CD4-positive, alpha-beta T cell treated with Interleukin-12 subunit alpha and Interleukin-12 subunit beta, for 1 hour (primary cell): ENCODE results near the gene JPH4.
A peak's percentile ranks its signal among the peaks of the same experiment; 100 is the strongest.

Experiments
- DNase-seq: peaks from one replicate; pipeline ENCODE4 v3.0.0-alpha.2; 2020

JPH4 gene

GRCh38 chr14:23561873-23562821, 16.4 kb downstream of the JPH4 start:
- no peak for DNase-seq

- no peak for DNase-seq
These were observed 17.3 kb downstream of the JPH4 start for GRCh38 chr14:23561259-23561658.

- no peak for DNase-seq
These were observed 18.6 kb downstream of the JPH4 start for GRCh38 chr14:23559926-23560520.

DNA sequence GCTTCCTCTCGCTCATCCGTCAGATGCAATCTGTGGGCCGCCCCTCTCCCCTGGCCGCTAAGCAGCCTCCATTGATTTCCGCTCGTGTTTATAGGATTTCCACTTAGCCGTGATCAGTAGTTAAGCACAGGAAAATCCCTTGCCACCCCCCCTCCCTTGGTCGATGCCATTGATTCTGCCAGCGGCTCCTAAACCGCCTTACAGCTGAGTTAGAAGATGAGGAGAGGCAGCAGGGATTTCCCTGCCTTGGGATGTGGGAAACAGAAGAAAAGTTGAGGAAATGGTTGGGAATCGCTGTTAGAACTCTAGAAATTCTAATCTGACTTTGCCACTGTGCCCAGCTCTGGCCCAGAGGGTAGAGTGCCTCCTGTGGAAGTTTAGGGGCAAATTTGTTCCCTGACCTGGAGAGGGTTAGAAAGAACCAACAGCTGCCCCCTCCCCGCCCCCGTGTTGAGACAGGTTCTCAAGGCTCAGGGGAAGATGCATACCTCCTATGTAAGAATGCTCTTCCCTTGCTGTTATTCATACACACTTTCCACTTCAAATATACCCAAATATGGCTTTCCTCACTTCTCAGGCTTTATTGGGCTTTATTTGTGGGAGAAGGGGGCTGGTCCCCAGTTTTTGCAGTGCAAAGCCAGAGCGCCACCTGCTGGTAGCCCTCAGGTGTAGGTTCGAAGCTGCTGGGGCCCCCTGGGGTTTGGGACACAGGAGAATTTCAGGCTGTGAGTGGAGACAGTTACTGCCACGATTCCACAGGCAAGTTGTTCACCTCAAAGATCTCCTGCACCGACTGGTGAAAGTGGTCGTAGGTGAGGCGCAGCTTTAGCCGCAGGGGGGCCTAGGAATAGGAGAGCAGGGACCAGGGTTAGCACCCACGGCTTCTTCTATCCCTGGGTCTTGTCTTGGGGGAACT, 19.3 kb downstream of the JPH4 start:
- DNase-seq = peak; percentile 70

DNA sequence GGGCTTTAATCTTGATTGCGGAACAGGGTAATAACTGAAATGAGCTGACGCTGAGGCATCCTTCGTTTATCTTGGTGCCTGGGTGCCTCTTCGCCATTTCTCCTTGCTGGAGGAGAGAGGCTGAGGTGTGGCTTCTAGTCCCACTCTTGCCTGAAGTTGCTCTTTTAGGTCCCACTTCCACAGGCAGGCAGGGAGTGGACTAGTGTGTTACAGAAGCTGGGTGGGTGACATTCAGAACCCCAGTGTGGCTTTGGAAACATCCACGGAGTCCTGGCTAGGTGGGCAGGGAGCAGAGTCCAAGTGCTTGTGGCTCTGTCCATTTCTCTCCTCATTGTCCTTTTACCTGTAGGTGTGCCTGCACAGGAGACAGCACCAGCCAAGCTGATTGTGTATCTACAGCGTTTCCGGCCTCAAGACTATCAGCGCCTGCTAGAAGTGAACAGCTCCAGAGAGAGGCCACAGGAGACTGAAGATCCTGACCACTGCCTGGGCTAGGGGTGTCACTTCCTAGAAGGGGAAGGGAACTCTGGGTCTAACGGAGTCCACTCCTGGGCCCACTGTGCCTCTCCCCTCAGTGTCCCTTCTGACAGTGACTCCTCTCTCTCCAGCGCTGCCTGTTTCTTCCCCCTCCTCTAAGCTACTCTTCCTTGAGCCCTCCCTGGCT, 20.1 kb downstream of the JPH4 start:
- DNase-seq = no peak

GRCh38 chr14:23557946-23558345, 20.6 kb downstream of the JPH4 start:
- DNase-seq = no peak

DNA sequence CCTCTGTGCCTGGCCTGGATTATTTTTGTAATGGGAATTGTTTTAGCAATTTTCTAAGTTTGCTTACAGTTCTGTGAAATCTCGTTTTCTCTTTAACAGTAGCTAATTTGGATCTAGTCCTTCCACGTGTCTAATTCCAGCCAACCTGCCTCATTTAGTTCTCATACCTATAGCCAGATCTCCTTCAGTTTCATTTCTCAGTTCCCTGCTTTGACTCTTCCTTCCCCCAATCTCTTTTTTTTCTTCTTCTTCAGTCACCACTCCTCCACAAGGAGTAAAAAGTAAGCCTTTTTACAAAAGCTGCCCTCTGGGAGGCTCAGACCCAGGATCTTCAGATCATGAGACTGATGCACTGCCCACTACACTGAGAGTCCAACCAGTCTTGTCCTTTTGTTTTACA, 21.1 kb downstream of the JPH4 start:
- DNase-seq = no peak

DNA sequence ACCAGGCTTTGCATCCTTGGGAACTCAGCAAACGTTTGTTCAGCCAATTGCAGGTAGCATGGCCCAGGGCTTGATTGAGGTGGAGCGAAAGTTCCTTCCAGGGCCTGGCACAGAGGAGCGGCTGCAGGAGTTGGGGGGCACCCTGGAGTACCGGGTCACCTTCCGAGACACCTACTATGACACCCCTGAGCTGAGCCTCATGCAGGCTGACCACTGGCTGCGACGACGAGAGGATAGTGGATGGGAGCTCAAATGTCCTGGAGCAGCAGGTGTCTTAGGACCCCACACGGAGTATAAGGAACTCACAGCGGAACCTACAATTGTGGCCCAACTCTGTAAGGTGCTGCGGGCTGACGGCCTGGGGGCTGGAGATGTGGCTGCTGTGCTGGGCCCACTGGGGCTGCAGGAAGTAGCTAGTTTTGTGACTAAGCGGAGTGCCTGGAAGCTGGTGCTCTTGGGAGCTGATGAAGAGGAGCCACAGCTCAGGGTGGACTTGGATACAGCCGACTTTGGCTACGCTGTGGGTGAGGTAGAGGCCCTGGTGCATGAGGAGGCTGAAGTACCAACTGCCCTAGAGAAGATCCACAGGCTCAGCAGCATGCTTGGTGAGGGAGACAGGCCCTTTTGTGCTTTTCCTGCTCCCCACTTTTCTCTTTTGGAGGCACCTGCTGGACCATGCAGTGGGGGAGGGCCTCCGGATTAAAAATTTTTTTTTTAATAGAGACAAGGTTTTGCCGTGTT, 21.7 kb downstream of the JPH4 start:
- no peak for DNase-seq

GRCh38 chr14:23555882-23556699, 22.5 kb downstream of the JPH4 start, which contains the start of gene THTPA:
TSS of gene THTPA (plus strand) at chr14:23556271. CDS start at chr14:23556758, 487 bp downstream.
- peak; percentile 93 for DNase-seq

DNA sequence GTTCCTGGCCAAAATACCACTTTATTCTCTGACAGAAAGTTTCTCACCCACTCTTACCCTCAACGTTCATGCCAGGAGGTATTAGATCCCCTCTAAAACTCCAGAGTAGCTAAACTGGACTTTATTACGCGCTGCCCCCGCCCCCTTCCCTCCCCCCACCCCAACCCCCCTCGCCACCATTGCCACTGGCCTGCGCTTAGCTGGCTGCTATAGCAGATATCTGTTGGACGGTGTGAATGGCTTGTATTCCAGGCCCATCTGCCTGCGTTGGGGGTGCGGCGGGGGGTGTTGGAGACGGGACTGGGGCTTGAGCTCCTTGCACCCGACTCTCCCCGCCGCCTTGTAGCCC, 23.1 kb downstream of the JPH4 start:
- no peak for DNase-seq

DNA sequence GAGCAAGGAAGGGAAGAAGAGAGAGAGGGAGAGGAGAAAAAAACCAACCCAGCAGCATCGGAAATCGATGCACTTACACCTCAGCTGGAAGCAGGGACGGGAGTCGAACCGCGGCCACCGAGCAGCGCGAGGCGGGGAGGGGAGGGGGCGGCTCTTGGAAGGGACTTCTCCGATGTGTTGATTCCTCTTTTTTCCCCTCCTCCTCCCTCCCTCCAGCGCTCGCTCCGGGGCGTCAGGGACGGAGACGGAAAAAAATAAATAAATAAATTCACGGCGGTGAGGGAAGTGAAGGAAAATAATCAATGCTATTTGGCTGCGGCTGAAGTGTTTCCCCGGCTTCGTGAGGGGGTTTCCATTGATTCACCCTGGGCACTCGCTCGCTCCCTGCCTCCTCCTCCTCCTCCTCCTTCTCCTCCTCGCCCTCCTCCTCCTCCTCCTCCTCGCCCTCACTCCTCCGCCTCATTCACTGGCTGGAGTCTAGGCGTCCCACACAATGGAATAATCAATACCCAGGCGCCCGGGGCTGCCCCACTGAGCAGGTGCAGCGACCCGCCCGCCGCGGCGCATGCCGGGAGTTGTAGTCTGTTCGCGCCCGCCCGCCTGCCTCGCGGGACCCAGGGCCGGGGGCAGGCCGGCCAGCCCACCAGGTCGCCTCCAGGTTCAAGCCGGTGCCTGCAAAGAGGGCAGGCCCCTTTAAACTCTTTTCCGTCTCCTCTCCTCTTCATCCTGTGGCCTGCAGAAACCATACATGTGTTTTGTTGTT, 27.1 kb downstream of the JPH4 start, which contains the start of gene ZFHX2:
Gene ZFHX2, minus strand, starts transcription at position 500 of the 763 bp plus-strand sequence. CDS start 16,440 bp downstream, outside the sequence.
- DNase-seq = peak; percentile 79

DNA sequence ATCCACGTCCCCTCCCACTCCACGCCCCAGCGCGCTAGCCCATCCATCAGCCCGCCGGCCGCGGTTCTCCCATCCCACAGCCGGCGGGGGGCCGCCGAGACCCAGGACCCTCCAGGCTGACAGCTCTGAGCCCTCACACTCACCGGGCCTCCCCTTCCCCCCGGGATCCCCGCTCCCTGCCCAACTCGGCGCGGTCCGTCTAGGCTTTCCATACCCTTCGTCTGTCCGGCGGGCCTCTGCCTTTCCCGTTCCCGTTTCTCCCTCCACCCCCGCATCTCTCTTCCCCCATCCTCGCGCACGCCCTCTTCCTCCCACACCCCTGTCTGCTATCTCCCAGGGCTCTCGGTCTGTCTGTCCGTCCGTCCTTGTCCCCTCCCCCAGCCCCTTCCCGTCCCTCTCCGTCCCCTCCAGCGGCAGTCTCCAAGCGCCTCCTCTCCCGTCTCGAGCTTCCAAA, 27.8 kb downstream of the JPH4 start:
- DNase-seq = no peak

DNA sequence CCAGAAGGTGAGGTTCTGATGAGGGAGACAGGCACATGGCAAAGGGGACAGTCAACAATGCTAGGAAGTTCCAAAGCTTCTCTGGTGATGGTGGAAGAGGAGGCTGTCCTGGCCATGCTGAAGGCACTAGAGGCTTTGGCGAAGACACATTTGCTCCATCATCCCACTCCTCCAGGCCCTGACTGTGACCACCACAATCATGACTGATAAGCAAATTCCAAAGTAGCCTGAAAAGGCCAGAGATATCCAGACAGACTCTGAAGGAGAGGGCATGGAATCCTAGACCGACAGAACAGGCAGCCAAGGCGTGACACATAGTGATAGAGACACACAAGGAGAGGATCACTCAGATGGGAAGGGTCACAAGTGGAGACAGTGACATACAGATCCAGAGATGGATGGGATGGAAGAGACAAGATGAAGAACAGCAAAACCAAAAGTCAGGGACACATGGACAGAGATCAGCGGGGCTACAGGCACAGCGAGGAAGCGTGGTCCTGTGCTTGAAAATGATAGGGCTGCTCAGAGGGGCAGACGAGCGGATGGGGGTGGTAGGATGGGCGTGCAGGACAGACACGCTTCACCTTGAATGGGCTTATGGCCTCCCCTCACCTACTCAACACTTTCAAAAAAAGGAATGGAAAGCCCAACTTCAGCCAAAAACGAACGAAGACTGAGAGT, 28.3 kb downstream of the JPH4 start:
- no peak for DNase-seq

DNA sequence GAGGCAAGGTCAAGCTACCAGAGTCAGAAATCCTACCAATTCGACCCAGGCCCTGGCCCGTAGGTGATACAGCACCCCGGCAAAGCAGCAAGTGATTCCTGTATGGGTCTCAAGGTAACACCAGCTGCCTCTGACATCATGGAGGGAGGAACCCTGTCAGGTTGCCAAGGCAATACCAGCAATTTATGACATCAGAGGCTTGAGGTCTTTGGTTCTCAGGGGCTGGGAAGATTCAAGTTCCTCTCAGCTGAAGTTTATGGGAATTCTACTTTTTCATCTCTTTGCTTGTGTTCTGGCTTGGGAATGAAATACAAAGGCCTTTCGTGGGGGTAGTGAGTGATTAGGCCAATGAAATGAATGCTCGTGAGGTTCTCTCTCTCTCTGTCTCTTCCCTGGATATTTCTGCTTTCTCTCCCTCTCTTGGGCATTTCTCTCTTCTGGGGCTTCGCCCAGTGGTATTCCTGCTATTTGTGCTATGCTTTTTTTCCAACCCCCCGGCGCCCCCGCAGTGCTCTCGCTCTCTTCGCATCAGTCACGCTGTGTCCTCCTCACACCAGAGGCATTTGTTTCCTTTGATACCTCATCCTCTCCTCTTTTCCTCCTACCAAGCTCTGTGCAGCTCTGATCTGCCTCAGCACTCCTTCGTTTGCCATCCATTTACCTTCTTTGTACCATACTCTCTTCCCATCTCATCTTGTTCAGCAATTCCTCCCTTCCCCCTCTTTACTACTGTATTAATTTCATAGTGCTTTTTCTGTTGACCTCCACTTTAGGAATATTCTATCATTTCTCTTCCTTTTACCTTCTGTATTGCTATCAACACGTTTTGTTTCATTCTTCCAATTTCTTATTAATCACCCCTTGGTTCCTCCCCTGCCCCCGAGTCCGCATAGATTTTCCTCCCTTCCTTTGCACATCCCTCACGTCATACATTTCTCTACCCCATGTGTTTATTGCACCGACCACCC, 30.0 kb downstream of the JPH4 start:
- no peak for DNase-seq

GRCh38 chr14:23547924-23548323, 30.7 kb downstream of the JPH4 start:
- DNase-seq = no peak

DNA sequence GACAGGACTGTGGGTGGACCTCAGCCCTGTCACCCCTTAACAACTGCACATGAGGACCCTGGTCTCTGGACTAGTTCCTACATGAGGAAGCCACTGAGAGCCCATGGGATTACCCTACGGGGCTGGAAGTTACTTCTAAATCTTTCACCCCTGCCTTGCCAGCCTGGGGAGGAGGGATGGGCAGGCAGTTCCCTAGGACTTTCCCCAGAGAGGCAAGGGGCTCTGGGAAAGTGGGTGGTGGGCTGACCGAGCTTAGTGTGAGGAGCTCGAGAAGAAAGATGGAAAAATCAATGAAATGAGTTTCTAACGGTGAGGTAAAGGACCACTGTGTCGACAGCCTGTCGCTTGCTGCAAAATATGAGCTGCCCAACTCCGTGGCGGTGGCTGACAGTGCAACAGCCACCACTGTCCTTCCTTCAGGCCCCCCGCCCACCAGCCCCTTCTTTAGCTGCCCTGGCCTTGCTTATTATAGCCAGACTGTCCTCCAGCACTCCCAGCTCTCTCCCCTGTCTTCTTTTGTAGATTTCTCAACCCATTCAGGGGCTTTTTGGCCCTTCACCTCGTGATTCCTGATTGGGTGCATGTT, 32.0 kb downstream of the JPH4 start:
- DNase-seq = no peak

GRCh38 chr14:23545740-23546365, 32.7 kb downstream of the JPH4 start:
- no peak for DNase-seq
